ENCODE data around the gene PCBP3. TPM values are rescaled to one million over a fixed set of nuclear protein-coding genes. Genes with fewer than 3 reads are reported as not detected.

Gene PCBP3
- total RNA-seq, 4 donors from 2014 or later: 0.13 to 0.26 TPM; not detected in 2

GRCh38 chr21:45869121-45870007 lies 225.8 kb downstream of the PCBP3 start:
- intact Hi-C loops (cut with DNase I; ENCODE audit: low total_unique reads): no loop called here
- DNase-seq (no peak), ATAC-seq (no peak)
- H3K9me3 ChIP-seq: no peaks in the 10 kb centered on the region
- no peaks in the 10 kb centered on the region for H3K4me1 ChIP-seq
- H3K27ac ChIP-seq: no peak overlapping the region
- no peak overlapping the region for H3K4me3 ChIP-seq
- peaks cover 0 to 10% (median 3%) of the 10 kb centered on the region in 3 donors for H3K27me3 ChIP-seq
- in situ Hi-C loops (cut with MboI; ENCODE audit: low sequenced_read_pairs in 4 of 4): no loop called here
- TF ChIP-seq CTCF (IDR thresholded peaks at IDR 0.05 in 4 of 5, conservative IDR thresholded peaks at IDR 0.05 in 1 of 5) (no peak), POLR2A (IDR thresholded peaks at IDR 0.05) (no peak)
- no peaks in the 10 kb centered on the region for H3K36me3 ChIP-seq

GRCh38 chr21:45870421-45870820 lies 226.9 kb downstream of the PCBP3 start:
- Histone ChIP-seq H3K27ac (no peak overlapping the region), H3K9me3 (no peaks in the 10 kb centered on the region), H3K36me3 (no peaks in the 10 kb centered on the region), H3K27me3 (peaks cover 0 to 18% (median 9%) of the 10 kb centered on the region in 3 donors), H3K4me1 (no peaks in the 10 kb centered on the region), H3K4me3 (no peak overlapping the region)
- intact Hi-C loops (cut with DNase I; ENCODE audit: low total_unique reads) (no loop called here), in situ Hi-C loops (cut with MboI; ENCODE audit: low sequenced_read_pairs in 4 of 4) (no loop called here)
- ATAC-seq (no peak), DNase-seq (no peak)
- TF ChIP-seq CTCF (IDR thresholded peaks at IDR 0.05 in 4 of 5, conservative IDR thresholded peaks at IDR 0.05 in 1 of 5) (no peak), POLR2A (IDR thresholded peaks at IDR 0.05) (no peak)

GRCh38 chr21:45870851-45871615 lies 227.5 kb downstream of the PCBP3 start:
- in situ Hi-C loops (cut with MboI; ENCODE audit: low sequenced_read_pairs in 4 of 4): no loop called here
- TF ChIP-seq CTCF (IDR thresholded peaks at IDR 0.05 in 4 of 5, conservative IDR thresholded peaks at IDR 0.05 in 1 of 5) (no peak), POLR2A (IDR thresholded peaks at IDR 0.05) (no peak)
- DNase-seq: no peak

GRCh38 chr21:45871616-45872236 lies 228.2 kb downstream of the PCBP3 start:
- Histone ChIP-seq H3K4me1 (no peaks in the 10 kb centered on the region), H3K27ac (no peak overlapping the region), H3K27me3 (peaks cover 4 to 25% (median 15%) of the 10 kb centered on the region in 3 donors), H3K4me3 (no peak overlapping the region), H3K36me3 (no peaks in the 10 kb centered on the region), H3K9me3 (no peaks in the 10 kb centered on the region)
- DNase-seq (no peak), ATAC-seq (no peak)
- TF ChIP-seq POLR2A (IDR thresholded peaks at IDR 0.05) (no peak), CTCF (IDR thresholded peaks at IDR 0.05 in 4 of 5, conservative IDR thresholded peaks at IDR 0.05 in 1 of 5) (no peak)
- in situ Hi-C loops (cut with MboI; ENCODE audit: low sequenced_read_pairs in 4 of 4): no loop called here
- intact Hi-C loops (cut with DNase I; ENCODE audit: low total_unique reads): no loop called here

More at GRCh38 chr21:45870851-45871615, 227.5 kb downstream of the PCBP3 start:
- Histone ChIP-seq H3K4me3 (no peak overlapping the region), H3K27me3 (peaks cover 3 to 22% (median 13%) of the 10 kb centered on the region in 3 donors), H3K27ac (no peak overlapping the region), H3K36me3 (no peaks in the 10 kb centered on the region), H3K9me3 (no peaks in the 10 kb centered on the region), H3K4me1 (no peaks in the 10 kb centered on the region)
- intact Hi-C loops (cut with DNase I; ENCODE audit: low total_unique reads): no loop called here
- no peak for ATAC-seq

Data from gastrocnemius medialis (tissue), 4 donors.